Colonic mucosa (tissue), 4 donors: ENCODE data around the gene DUSP7. TPM values are rescaled to one million over a fixed set of nuclear protein-coding genes. Genes with fewer than 3 reads are reported as not detected.

Experiments used
- DNase-seq: peaks from one replicate; pipeline ENCODE4 v3.0.0-alpha.2; 2020
- H3K27ac ChIP-seq: fragments of 200-600 bp; one replicate; pipeline ENCODE4 v1.8.0; 2021
- H3K27me3 ChIP-seq: fragments of 200-600 bp; one replicate; pipeline ENCODE4 v1.8.0; 2021
- H3K36me3 ChIP-seq: fragments of 200-600 bp; one replicate; pipeline ENCODE4 v1.8.0; 2021
- H3K4me1 ChIP-seq: fragments of 200-600 bp; one replicate; pipeline ENCODE4 v1.8.0; 2021; ENCODE audit warnings: mild to moderate bottlenecking
- H3K4me3 ChIP-seq: fragments of 200-600 bp; one replicate; pipeline ENCODE4 v1.8.0; 2021
- H3K9ac ChIP-seq, 2 donors: one replicate each; pipeline ENCODE4 v1.7.0; 2013; ENCODE audit warnings: control low read depth in 2 of 2, low read depth in 2 of 2, low read length in 2 of 2
- H3K9me3 ChIP-seq: fragments of 200-600 bp; one replicate; pipeline ENCODE4 v1.8.0; 2021
- CTCF ChIP-seq: fragments of 200-600 bp; IDR thresholded peaks from one replicate; pipeline ENCODE4 v1.8.0; 2022; ENCODE audit warnings: antibody characterized with exemption, mild to moderate bottlenecking
- intact Hi-C: fragments of 100-400 bp; cut with DNase I; formaldehyde crosslinking; loops from one replicate; pipeline ENCODE4 v1.14.1; 2022
- total RNA-seq, 2 donors: library from RNA; stranded (reverse); fragmentation: NEBNext Ultra II Directional in 1 of 2; extraction: Animal tissue kit (Norgen Biotek cat#: 25700) in 1 of 2; gene quantifications; one replicate each; pipeline ENCODE4 v1.2.1, GENCODE V29; 2021
- donor health status: healthy.
- donor health status: DM: no; HTN: no; CAD: no.
- donor health status: DM: no; HTN: no; CAD: no.

DUSP7 gene
- total RNA-seq, result 1 to 10 TPM; 9.5 to 9.8 TPM

- Histone ChIP-seq H3K4me3 (peak within 1 kb of the TSS; percentile 71), H3K27ac (peak within 1 kb of the TSS; percentile 88), H3K9ac (peak within 1 kb of the TSS; percentile 87 to 93), H3K9me3 (no peaks in the 10 kb centered on the region), H3K36me3 (no peaks in the 10 kb centered on the region), H3K27me3 (no peaks in the 10 kb centered on the region), H3K4me1 (peaks cover 9% of the 10 kb centered on the region)
- DNase-seq, result peak; percentile 70
- TF ChIP-seq CTCF, result no peak
- intact Hi-C loops, result no loop called here
These were observed at the start of gene DUSP7 for GRCh38 chr3:52056521-52056967. TSS of gene DUSP7 (minus strand) at chr3:52056571. CDS start at chr3:52056366, 205 bp downstream.

- no peak for DNase-seq
- Histone ChIP-seq H3K9me3 (no peaks in the 10 kb centered on the region), H3K27ac (no peak overlapping the region), H3K9ac (no peak overlapping the region), H3K27me3 (no peaks in the 10 kb centered on the region), H3K4me1 (no peaks in the 10 kb centered on the region), H3K4me3 (no peak overlapping the region), H3K36me3 (no peaks in the 10 kb centered on the region)
- intact Hi-C loops, result no loop called here
- no peak for TF ChIP-seq CTCF
These were observed 48.6 kb upstream of the DUSP7 start for GRCh38 chr3:52104684-52105640.

DNA sequence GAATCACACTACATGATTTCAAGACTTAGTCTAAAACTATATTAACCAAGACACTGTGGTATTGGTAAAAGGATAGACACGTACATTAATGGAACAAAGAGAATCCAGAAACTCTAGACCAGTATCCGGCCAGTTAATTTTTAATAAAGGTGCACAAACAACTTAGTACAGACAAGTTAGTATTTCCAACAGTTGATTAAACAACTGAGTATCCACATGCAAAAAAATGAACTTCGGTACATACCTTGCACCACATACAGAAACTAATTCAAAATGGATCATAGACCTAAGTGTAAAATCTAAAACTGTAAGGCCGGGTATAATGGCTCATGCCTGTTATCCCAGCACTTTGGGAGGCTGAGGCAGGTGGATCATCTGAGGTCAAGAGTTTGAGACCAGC, 46.6 kb upstream of the DUSP7 start:
- no peak overlapping the region for H3K27ac ChIP-seq
- no peak for TF ChIP-seq CTCF
- H3K9me3 ChIP-seq, result no peaks in the 10 kb centered on the region
- no peaks in the 10 kb centered on the region for H3K36me3 ChIP-seq
- no peak overlapping the region for H3K4me3 ChIP-seq
- H3K27me3 ChIP-seq, result no peaks in the 10 kb centered on the region
- no peaks in the 10 kb centered on the region for H3K4me1 ChIP-seq
- DNase-seq, result no peak
- intact Hi-C loops, result no loop called here
- H3K9ac ChIP-seq, result no peak overlapping the region

DNA sequence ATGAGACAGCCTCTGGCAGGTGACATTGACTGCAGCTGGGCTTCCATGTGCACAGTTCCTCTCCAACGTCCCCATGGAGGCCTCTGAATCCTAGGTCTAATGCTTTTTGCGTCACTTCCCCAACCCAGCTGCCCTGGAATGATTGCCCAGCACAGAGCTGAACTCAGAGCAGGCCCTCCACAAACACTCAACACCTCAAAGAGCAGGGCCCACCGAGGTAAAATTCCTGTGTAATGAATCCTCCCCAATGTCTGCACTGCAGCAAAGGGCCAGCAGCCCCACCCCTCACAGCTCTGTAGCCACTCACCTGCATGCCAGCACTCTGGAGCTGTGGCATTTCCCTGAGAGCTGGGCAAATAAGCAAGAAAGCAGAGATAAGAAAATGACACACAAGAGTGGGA, 42.6 kb upstream of the DUSP7 start:
- Histone ChIP-seq H3K27ac (no peak overlapping the region), H3K4me3 (no peak overlapping the region), H3K27me3 (no peaks in the 10 kb centered on the region), H3K9ac (no peak overlapping the region), H3K36me3 (no peaks in the 10 kb centered on the region), H3K9me3 (no peaks in the 10 kb centered on the region), H3K4me1 (no peaks in the 10 kb centered on the region)
- intact Hi-C loops, result no loop called here
- no peak for TF ChIP-seq CTCF
- DNase-seq, result no peak

- intact Hi-C loops, result no loop called here
- Histone ChIP-seq H3K27me3 (no peaks in the 10 kb centered on the region), H3K4me3 (no peak overlapping the region), H3K4me1 (no peaks in the 10 kb centered on the region), H3K9me3 (no peaks in the 10 kb centered on the region), H3K27ac (no peak overlapping the region), H3K36me3 (no peaks in the 10 kb centered on the region), H3K9ac (no peak overlapping the region)
- no peak for TF ChIP-seq CTCF
- no peak for DNase-seq
These were observed 41.6 kb upstream of the DUSP7 start for GRCh38 chr3:52097851-52098507.
